Inferior parietal cortex (tissue), 1 donor: ENCODE results near the gene DHRS3.

Experiments
- DNase-seq: peaks from one replicate; pipeline ENCODE4 v3.0.0-alpha.2; 2016; ENCODE audit errors: extremely low spot score

DHRS3 gene

DNA sequence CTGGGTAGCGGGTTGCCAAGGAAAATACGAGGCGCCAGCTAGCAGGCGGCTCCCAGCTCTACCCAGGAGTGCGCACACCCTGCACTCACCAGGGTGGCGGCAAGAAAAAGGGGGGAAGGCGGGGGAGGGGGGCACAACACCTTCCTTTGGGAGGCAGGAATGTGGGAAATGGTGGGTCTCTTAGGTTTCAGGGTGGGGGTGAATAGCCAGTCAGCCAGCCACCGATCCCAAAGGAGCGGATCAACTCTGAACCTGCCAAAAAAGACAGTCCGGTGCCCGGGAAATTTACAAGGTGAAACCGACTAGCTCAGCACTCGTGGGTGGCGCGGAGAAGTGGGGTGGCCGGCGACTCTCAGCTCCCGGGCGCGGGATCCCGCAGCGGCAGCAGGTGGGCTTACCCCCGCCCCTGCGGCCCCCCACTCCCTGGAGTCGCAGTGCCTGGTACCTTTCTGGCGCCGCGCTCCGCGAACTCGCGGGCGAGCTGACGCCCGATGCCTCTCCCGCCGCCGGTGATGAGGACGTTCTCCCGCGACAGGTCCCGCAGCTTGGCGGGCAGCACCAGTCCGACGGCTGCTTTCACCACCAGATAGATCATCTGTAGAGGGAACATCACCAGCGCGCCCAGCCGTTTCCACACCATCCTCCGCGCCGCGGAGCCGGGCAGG is 1.2 kb downstream of the DHRS3 start:
- no peak for DNase-seq

DNA sequence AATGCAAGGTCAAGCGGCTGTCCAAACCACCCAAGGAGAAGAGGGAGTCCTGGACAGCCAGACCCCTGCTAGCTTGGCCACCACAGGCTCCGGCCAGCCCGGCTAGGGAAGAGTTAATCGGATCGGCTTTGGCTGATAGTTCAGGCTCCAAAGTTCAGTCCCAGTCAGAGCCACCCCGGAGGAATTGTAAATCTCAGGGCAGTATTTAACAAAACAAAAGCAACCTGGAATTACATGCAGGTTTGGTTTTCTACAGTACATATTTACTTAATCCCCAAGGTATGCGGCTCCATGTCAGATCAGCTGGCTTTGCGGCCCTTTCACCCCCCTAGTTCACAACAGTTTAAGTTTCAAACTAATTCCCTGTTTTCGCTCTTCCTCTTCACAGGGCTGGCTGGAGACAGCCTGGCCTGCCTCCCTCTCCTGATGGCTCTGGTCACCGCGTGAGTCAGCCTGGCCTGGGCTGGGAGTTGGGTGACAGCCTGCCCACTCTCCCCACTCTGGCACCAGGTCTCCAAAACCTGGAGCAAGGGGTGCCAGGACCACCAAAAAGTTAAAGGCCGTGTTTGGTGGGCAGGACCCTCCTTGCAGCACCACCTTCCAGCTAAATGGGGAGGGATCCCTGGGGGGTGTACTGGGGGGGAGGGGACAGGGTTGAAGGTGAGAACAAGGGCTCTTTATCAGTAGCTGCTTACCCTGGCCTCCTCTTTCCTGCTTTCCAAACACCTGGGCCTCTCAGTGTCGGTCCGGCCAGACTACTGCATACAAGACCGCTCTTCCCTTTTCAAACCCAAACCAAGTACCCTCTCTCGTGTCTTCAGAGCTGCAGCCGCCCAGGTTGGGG is 1.9 kb downstream of the DHRS3 start:
- no peak for DNase-seq

DNA sequence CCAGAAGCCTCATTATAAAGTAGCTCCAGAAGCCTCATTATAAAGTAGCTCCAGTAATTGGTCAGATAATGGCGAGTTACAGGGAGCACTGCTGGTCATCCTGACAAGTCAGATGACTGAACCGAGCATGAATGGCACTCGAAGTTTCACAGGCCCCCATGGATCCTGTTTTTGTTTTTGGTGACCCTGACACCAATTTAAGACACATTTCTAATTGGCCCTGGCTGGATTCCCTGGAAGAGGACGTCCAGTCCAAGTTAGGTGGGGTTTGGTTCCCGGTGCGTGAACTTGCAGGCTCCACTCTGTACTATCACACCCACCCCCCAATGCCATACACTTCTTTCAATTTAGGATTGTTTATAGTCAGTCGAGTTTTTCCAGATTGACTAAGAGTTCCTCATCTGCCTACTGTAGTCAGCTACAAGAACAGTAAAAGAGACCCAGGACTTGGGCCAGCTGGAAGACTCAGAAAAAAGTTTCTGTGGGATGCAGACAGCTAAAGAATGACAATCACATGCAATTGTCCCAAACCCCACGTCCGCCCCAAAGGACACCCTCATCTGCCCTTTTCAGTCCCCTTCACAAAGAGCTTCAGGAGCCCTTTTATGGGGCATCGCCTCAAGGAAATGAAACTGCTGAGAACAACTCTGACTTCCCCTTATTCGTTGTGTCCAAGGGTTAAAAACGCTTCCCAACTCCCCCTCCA is 2.7 kb downstream of the DHRS3 start:
- no peak for DNase-seq

DNA sequence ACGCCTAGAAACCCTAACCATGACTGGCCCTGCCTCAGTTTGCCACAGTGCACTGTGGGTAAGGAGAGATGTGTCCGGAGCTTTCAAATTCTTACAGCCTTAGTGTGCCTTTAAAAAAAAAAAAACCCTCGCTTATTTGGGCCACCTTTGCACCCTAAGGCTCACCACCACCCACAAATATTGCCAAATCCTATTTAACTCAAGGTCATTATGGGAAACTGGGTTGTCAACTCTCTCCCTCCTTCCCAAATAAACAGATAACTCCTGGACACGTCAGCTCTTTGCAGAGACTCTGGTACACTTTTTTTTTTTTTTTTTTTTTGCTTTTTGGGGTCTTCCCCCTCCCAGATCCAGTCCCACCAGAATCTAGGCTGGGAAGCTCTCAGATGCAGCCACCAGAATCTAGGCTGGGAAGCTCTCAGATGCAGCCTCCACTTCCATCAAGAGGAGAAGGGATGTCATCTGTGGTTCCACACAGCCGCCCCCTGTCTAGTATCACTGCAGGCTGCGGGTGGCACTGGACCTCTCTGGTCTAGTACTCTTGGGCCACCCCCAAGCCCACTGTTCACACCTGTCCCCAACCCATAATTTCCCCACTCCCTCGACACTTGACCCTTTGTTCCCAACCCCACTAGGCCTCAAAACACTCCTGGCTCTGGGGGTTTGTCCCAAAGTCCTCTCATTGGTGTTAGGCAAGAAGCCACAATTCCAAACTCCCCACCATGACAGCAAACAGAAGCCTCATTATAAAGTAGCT is 3.4 kb downstream of the DHRS3 start:
- DNase-seq = no peak

DNA sequence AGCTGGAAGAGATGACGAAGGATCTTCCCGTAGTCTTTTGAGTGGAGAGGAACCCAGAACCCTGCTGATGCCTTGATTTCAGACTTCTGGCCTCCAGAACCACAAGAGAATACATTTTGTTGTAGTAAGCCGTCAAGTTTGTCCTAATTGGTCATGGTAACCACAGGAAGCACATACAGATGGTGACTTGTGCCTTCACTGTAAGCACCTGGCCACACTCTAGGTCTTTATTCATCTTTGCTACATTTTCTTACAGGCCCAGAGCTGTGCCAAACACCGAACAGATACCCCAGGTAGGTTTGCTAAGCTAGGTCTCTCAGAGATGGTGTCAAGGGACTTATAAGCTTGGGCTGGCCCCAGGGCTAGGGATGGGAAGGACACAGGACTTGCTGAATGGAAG is 4.8 kb downstream of the DHRS3 start:
- DNase-seq = no peak

DNA sequence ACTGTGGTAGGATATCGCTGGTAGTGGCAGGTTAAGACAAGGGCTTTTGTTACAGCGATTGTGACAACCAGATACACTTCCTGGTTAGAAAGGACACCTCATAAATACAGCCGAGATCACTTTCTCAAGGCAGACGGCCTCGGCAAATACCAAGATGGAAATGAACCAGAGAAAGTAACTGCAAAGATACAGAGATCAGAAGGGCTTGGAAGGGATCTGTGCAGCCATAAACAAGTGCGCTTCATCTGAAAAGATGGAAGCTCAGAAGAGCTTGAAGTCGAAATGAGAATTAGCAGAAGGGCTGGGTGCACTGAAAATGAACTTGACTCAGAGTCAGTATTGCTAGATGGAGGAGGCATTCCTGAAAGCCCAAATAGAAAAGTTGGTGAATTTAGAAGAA is 7.1 kb downstream of the DHRS3 start:
- no peak for DNase-seq

DNA sequence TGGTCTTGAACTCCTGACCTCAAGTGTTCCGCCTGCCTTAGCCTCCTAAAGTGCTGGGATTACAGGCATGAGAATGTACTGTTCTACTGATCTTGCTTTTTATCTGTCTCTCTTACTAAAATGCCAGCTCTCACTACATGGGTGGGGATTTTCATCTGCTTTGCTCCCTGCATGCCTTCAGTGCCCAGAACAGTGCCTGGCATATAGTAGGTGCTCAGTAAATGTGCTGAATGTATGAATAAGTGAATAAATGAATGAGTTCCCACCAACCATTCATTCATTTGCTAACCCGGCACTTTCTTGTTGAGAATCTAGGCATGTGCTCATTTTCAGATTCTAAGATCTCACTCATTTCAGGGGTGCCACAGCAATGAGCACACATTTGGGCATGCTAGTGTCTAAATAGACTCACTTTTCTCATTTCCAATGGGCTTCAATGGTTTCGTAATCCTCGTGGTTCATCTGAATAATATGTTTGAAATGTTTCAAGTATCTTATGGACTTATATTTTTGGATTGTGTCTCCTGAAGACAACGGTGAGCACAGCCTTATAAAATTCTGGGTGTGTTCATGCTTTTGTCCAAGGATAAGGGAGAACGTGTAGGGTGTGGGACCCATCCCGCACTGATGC is 7.6 kb downstream of the DHRS3 start:
- no peak for DNase-seq

DNA sequence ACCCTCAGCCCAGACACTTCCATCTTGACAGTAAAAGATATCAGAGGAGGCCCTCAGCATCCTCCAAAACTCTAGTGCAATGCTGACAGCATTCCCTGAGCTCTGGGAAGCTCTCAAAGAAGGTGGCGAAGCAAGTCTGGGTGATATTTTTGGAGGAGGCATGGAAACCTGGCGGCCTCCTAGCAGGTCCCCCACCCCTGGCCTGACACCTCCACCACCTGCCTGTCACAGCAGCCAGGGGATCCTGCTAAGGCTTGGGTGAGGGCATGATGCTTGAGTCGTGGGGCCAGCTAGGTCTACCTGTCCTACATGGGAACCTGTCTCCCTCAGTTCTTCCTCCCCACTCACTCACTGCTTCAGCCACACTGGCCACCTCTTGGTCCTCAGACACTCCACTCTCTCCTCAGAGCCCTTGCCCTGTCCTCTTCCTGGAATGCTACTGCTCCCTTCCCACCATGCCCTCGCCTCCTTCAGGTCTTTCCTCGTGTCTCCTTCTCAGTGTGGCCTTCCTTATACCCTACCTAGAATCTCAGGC is 8.5 kb downstream of the DHRS3 start:
- DNase-seq = no peak

DNA sequence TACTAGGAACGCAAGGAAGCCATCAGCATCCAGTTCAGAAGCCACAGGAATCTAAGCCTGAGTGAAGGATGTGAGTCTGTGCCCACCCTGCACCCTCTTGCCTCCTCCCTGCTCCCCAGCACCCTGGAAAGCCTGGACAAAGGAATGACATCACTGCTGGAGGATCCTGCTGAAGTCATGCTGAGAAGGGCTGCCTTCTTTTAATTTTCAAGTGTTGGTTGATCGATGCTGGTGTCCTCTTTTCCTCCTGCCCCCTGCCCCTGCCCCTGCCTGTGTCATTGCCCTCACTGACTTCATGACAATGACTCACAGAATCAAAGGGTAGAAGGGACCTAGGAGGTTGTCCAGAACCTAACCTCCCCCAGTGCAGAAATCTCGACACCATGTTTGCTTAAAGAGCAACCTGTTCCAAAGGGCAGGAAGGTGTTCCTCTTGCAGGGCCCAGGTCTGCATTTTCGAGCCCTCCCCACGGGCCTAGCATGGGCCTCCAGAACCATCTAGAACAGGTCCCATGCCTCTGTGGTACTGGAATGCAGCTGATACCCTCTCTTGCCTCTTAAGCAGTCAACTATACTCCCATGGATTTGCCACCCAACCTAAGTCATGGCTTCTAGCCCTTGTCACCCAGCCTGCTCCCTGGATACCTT is 9.6 kb downstream of the DHRS3 start:
- DNase-seq = no peak

DNA sequence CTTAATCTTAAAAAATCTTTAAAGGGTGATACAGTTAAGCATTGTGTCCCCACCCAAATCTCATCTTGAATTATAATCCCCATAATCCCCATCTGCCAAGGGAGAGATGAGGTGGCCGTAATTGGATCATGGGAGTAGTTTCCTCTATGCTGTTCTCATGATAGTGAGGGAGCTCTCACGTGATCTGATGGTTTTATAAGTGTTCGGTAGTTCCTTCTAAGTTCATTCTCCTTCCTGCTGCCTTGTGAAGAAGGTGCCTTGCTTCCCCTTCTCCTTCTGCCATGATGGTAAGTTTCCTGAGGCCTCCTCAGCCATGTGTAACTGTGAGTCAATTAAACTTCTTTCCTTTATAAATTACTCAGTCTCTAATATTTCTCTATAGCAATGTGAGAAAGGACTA is 10.7 kb downstream of the DHRS3 start:
- DNase-seq = no peak

DNA sequence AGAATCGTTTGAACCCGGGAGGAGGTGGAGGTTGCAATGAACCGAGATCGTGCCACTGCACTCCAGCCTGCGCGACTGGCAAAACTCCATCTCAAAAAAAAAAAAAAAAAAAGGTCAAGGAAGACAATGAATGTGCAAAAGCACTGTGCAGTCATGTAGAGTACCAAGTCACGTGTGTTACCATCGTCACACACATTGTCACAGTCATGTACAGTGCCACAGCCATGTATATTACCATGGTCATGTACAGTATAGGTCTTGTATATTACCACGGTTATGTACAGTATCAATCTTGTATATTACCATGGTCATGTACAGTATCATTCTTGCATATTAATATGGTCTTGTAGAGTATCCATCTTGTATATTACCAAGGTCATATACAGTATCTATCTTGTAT is 13.0 kb downstream of the DHRS3 start:
- DNase-seq = no peak

DNA sequence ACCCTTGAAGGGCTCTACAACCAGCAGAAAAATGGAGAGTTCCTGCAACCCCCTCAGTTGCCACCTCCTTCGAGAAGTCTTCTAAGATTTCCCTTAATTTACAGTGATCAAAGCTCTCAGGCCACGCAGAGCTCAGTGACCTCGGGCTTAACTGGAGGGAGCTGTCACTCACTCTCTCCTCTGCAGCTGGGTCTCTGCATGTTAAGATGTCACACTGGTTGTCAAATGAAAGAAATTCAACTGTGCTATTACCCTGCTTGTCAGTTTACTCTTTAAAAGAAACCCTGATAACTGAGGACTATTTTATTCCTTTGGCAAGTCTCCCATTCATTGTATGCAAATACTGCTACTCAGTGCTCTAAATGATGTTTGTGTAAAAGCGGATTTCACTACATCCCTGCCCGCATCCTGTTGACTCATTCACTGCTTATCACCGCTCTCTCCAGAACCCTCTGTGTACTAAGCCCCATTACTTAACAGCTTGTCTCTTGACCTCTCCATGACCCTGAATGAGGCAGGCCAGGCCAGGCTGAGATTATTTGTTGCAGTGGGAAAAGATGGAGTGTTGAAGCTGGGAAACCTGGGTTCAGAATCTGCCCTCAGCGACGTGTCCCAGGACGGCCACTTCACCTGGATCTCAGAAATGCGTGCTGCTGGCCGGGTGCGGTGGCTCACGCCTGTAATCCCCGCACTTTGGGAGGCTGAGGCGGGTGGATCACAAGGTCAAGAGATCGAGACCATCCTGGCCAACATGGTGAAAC is 13.7 kb downstream of the DHRS3 start:
- no peak for DNase-seq

DNA sequence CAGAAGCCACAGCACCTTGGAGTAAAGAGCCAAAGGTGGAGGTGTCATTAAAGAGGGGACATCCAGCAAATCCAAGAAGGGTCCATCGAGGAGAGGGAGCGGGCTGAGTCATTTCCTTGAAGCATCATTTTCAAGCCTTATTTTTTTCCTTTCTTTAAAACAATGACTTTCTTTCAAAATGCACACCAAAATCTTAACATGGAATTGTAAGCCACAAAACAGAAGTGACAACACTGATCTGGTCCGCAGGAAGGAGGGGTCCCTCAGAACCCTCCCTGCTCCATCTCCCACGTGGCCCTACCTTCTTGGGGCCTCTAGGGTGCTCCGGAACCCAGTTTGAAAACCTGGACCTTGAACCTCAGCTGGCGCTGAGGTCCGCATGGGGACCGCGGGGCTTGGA is 14.8 kb downstream of the DHRS3 start:
- DNase-seq = no peak

DNA sequence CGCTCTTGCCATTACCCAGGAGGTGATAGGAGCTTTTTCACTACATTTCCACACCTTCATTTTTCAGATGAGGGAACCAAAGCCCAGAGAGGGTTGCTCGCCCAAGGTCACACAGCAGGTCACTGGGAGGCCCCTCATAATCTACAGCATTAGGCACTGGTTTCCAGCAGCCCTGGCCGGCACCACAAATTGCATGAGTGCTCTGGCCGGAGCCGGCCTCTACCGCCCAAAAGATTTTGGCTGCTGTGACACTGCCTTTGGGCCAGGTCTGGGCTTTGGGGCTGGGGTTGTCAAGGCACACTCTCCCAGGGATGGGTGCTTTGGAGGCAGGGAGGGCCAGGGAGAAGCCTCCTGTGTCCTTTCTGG is 15.4 kb downstream of the DHRS3 start:
- no peak for DNase-seq

DNA sequence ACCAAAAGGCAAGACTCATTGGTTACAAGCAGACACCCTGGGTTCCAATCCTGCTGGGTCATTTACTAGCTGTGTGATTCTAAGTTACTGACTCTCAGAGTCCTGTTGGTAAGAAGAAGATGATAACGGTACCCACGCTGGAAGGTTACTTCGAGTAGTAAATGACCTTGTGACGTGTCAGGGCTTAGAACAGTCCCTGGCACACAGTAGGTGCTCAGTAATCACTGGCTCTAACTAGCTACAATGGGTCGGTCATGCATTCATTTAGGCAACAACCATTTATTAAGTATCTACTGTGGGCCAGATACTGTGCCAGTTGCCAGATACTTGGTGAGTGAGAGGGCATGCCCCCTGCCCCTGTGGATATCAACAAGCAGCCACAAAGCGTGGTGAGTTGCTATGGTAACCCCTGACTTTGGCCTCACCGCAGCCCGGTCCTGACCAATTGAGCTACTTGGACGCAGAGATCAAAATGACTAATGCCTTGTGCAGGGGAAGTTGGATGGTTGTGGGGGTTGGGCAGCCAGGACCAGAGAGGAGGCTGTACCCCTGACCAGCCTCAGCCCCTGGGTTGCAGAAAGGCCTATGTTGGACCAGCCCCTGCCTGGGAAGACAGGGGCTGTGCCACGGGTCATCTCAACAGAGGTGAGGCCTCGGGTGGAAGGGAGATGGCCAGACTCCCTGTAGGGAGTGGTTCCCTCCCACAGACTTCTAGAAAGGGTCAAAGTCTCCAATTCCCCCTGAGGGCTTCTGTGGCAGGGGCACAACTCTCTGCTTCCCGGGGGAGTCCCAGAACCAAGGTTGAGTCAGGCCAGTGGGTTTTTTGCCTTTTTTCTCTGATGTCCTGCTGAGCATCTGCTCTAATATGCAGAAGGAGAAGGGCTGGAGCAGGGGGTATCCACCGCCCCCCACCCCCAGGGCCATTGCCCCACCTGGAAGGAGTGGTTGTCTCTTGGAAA is 16.0 kb downstream of the DHRS3 start:
- no peak for DNase-seq

DNA sequence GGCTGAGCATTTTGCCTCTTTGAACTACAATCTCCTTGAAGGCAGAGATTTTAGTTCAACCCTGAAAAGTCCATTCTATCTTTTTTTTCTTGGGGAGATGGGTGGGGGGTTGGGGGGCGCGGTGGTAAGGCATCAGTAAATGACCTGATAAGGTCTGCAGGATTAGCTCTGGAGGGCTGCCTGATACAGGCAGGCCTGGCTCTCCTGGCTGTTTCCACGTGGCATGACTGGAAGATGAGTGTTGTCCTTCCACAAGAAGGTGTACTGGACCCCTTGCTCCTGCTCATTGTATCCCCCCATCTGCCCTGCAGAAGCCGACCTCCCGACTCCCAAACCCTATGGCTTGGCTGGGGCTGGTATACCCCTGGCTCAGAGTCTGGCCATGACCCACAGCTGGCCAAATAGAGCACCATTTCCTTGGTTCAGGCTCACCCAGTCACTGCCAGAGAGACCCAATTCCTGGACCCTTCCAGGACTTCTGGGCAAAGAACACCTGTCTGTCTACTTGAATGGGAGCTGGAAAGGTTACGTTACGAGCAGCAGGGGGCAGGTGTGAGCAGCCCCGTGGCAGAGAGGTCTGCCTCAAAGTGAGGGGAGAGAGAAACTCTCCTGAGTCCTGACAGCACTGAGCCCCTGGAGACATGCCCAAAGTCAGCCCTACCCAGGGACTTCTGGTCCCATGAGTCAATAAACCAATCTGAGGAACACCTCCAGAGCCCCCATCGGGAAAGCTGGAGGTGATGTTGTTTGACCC is 17.0 kb downstream of the DHRS3 start:
- DNase-seq = no peak

DNA sequence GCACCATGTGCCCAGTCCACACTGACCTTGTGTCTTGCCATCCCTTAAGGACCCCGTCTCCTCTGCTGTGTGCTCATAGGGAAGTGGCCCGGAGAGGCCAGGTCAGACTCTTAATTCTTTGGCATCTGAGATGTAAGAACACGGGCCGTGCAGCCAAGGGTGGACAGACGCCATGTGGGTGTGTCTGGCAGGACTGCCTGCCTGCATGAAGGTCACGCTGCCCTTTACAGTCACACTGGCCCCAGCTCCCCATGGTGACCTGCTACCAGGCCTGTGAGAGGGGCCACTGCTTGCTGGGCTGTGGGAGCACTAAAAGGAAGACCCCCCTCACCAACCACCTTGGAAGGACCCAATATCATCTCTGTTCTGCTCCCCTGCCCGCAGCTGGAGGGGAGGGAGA is 17.7 kb downstream of the DHRS3 start:
- DNase-seq = no peak

DNA sequence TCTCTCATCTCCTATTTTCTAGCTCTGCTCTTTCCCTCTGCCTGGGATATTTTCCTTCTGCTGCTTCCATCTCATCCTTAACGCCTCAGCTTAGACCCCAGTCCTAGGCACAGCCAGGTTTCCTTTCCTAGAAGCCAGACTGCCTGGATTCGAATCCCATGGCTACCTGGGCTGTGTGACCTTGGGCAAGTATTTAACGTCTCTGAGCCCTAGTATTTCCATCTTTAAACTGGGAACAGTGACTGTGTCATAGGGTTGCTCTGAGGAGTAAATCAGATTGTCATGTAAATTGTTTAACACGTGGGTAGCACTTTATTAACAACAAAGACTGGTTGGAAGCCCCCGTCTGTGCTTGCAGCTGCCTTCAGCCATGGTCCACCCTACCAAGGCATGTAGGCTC is 18.4 kb downstream of the DHRS3 start:
- DNase-seq = no peak
